Activated CD4-positive, alpha-beta T cell treated with anti-CD3 and anti-CD28 coated beads for 4 hours (primary cell): ENCODE results near the gene TCOF1.

ENCODE experiments used
- DNase-seq, 2 donors: peaks; one replicate each; pipeline ENCODE4 v3.0.0-alpha.2; 2020

Gene TCOF1

GRCh38 chr5:150350524-150351344, 6.8 kb upstream of the TCOF1 start:
- DNase-seq: peak; percentile 19 to 24

GRCh38 chr5:150352244-150353031, 5.1 kb upstream of the TCOF1 start:
- no peak for DNase-seq

GRCh38 chr5:150353032-150353675, 4.3 kb upstream of the TCOF1 start:
- no peak for DNase-seq

GRCh38 chr5:150355791-150356190, 1.7 kb upstream of the TCOF1 start:
- no peak for DNase-seq

- no peak for DNase-seq
Measured at GRCh38 chr5:150356575-150357294, 762 bp upstream of the TCOF1 start.

GRCh38 chr5:150358261-150359095, 981 bp downstream of the TCOF1 start:
- no peak for DNase-seq

GRCh38 chr5:150361301-150361700, 3.8 kb downstream of the TCOF1 start:
- no peak for DNase-seq

- DNase-seq: no peak
Measured at GRCh38 chr5:150363185-150363584, 5.7 kb downstream of the TCOF1 start.

- DNase-seq: no peak
Measured at GRCh38 chr5:150364004-150364403, 6.5 kb downstream of the TCOF1 start.

GRCh38 chr5:150368526-150368925, 11.0 kb downstream of the TCOF1 start:
- DNase-seq: no peak

GRCh38 chr5:150372639-150373038, 15.1 kb downstream of the TCOF1 start:
- DNase-seq: no peak

GRCh38 chr5:150374651-150375050, 17.2 kb downstream of the TCOF1 start:
- no peak for DNase-seq

GRCh38 chr5:150376799-150377771, 19.6 kb downstream of the TCOF1 start:
- no peak for DNase-seq

- DNase-seq: no peak
Measured at GRCh38 chr5:150377964-150378694, 20.6 kb downstream of the TCOF1 start.

- no peak for DNase-seq
Measured at GRCh38 chr5:150384701-150385100, 27.2 kb downstream of the TCOF1 start.

- DNase-seq: no peak
Measured at GRCh38 chr5:150386024-150386855, 28.7 kb downstream of the TCOF1 start.

GRCh38 chr5:150389531-150390266, 32.2 kb downstream of the TCOF1 start:
- DNase-seq: no peak
